Right ventricle myocardium superior (tissue), 1 donor: Measurements from ENCODE around the gene COL15A1. TPM values are rescaled to one million over a fixed set of nuclear protein-coding genes. Genes with fewer than 3 reads are reported as not detected.
A peak's percentile ranks its signal among the peaks of the same experiment; 100 is the strongest.

ENCODE experiments used
- ATAC-seq: fragments of 200-7000 bp; cut with Tn5 transposase; one replicate; pipeline ENCODE4 v1.9.1; 2020; ENCODE audit warnings: mild to moderate bottlenecking; ENCODE audit not compliant: poor library complexity
- DNase-seq: peaks from one replicate; pipeline ENCODE4 v3.0.0-alpha.2; 2020
- intact Hi-C: fragments of 100-400 bp; cut with DNase I; formaldehyde crosslinking; loops from one replicate; pipeline ENCODE4 v1.11.2; 2022
- total RNA-seq: library from RNA; stranded (reverse); fragmentation: NEBNext Ultra II Directional; extraction: Animal tissue kit (Norgen Biotek cat#: 25700); gene quantifications from one replicate; pipeline ENCODE4 v1.2.1, GENCODE V29; 2021
- donor health status: DM: no; HTN: yes; CAD: no; lungs with severe emphysema.

COL15A1 gene
- total RNA-seq, 1 donor from 2014 or later, result 55.9 TPM

GRCh38 chr9:98964911-98965336, 21.2 kb downstream of the COL15A1 start:
- intact Hi-C loops, result no loop called here
- ATAC-seq (peak; percentile 38), DNase-seq (no peak)

- intact Hi-C loops, result no loop called here
- DNase-seq (no peak), ATAC-seq (no peak)
These were observed 23.0 kb downstream of the COL15A1 start for GRCh38 chr9:98966676-98967075.

- ATAC-seq (no peak), DNase-seq (no peak)
- intact Hi-C loops, result no loop called here
These were observed 23.6 kb downstream of the COL15A1 start for GRCh38 chr9:98967257-98967656.

GRCh38 chr9:98967680-98968079, 24.0 kb downstream of the COL15A1 start:
- ATAC-seq (no peak), DNase-seq (no peak)
- intact Hi-C loops, result no loop called here

- intact Hi-C loops, result no loop called here
- ATAC-seq, result no peak
- no peak for DNase-seq
These were observed 25.1 kb downstream of the COL15A1 start for GRCh38 chr9:98968601-98969337.

- intact Hi-C loops, result loop anchor here (10.0 kb wide), 1 partner anchor 106 kb away; no protein-coding TSS in a partner anchor
- ATAC-seq (no peak), DNase-seq (no peak)
These were observed 26.9 kb downstream of the COL15A1 start for GRCh38 chr9:98970532-98971041.

GRCh38 chr9:98971168-98971914, 27.6 kb downstream of the COL15A1 start:
- peak; percentile 44 for ATAC-seq
- no peak for DNase-seq
- intact Hi-C loops, result loop anchor here (10.0 kb wide), 1 partner anchor 107 kb away; no protein-coding TSS in a partner anchor

GRCh38 chr9:98971915-98972223, 28.2 kb downstream of the COL15A1 start:
- no peak for ATAC-seq
- intact Hi-C loops, result loop anchor here (10.0 kb wide), 1 partner anchor 107 kb away; no protein-coding TSS in a partner anchor
- no peak for DNase-seq

- intact Hi-C loops, result loop anchor here (10.0 kb wide), 1 partner anchor 108 kb away; no protein-coding TSS in a partner anchor
- ATAC-seq, result no peak
- no peak for DNase-seq
These were observed 29.0 kb downstream of the COL15A1 start for GRCh38 chr9:98972716-98973115.

- intact Hi-C loops, result loop anchor here (10.0 kb wide), 1 partner anchor 108 kb away; no protein-coding TSS in a partner anchor
- no peak for ATAC-seq
These were observed 29.5 kb downstream of the COL15A1 start for GRCh38 chr9:98973171-98973570.

GRCh38 chr9:98973576-98973975, 29.9 kb downstream of the COL15A1 start:
- intact Hi-C loops, result loop anchor here (10.0 kb wide), 1 partner anchor 109 kb away; no protein-coding TSS in a partner anchor
- peak; percentile 47 for ATAC-seq
- peak; percentile 84 for DNase-seq

More at GRCh38 chr9:98973171-98973570, 29.5 kb downstream of the COL15A1 start:
- DNase-seq, result no peak

GRCh38 chr9:98974106-98974505, 30.4 kb downstream of the COL15A1 start:
- ATAC-seq (no peak), DNase-seq (no peak)
- intact Hi-C loops, result loop anchor here (10.0 kb wide), 1 partner anchor 109 kb away; no protein-coding TSS in a partner anchor

- intact Hi-C loops, result loop anchor here (10.0 kb wide), 1 partner anchor 110 kb away; no protein-coding TSS in a partner anchor
- ATAC-seq, result no peak
- DNase-seq, result no peak
These were observed 30.8 kb downstream of the COL15A1 start for GRCh38 chr9:98974554-98974953.

GRCh38 chr9:98974994-98975712, 31.4 kb downstream of the COL15A1 start:
- peak; percentile 92 for DNase-seq
- peak; percentile 73 for ATAC-seq
- intact Hi-C loops, result loop anchor here (10.0 kb wide), 1 partner anchor 110 kb away; no protein-coding TSS in a partner anchor

GRCh38 chr9:98975838-98976237, 32.1 kb downstream of the COL15A1 start:
- intact Hi-C loops, result loop anchor here (10.0 kb wide), 1 partner anchor 111 kb away; no protein-coding TSS in a partner anchor
- ATAC-seq (no peak), DNase-seq (no peak)

- peak; percentile 72 for ATAC-seq
- peak; percentile 83 for DNase-seq
- intact Hi-C loops, result loop anchor here (10.0 kb wide), 1 partner anchor 112 kb away; no protein-coding TSS in a partner anchor
These were observed 33.6 kb downstream of the COL15A1 start for GRCh38 chr9:98977246-98977714.

- ATAC-seq, result no peak
- no peak for DNase-seq
- intact Hi-C loops, result loop anchor here (10.0 kb wide), 1 partner anchor 113 kb away; no protein-coding TSS in a partner anchor
These were observed 34.1 kb downstream of the COL15A1 start for GRCh38 chr9:98977813-98978212.

- no peak for ATAC-seq
- no peak for DNase-seq
- intact Hi-C loops, result loop anchor here (10.0 kb wide), 1 partner anchor 113 kb away; no protein-coding TSS in a partner anchor
These were observed 34.5 kb downstream of the COL15A1 start for GRCh38 chr9:98978231-98978681.
